HepG2 (cell line): Measurements from ENCODE around the gene ATP5MG. TPM values are rescaled to one million over a fixed set of nuclear protein-coding genes. Genes with fewer than 3 reads are reported as not detected.

ENCODE experiments used
- CEBPG ChIP-seq: IDR thresholded peaks from 2 replicates; pipeline ENCODE4 v1.6.1; 2016
- ETV6 ChIP-seq: sonication (generic); formaldehyde crosslinking; conservative IDR thresholded peaks from 2 replicates; pipeline ENCODE4 v1.4.0; 2020; ENCODE audit warnings: missing genetic modification reagents
- FOXK1 ChIP-seq: sonication (generic); formaldehyde crosslinking; IDR thresholded peaks from 2 replicates; pipeline ENCODE4 v1.4.0; 2020; ENCODE audit warnings: low read depth, missing genetic modification reagents, borderline replicate concordance
- JUN ChIP-seq: sonication (generic); formaldehyde crosslinking; IDR thresholded peaks from 2 replicates; pipeline ENCODE4 v1.4.0; 2020; ENCODE audit warnings: mild to moderate bottlenecking, missing genetic modification reagents
- KDM5A ChIP-seq: fragments of 200-600 bp; sonication (generic); IDR thresholded peaks from 2 replicates; pipeline ENCODE4 v1.7.0; 2018; ENCODE audit warnings: antibody characterized with exemption, mild to moderate bottlenecking, low read length, borderline replicate concordance
- PCBP2 ChIP-seq: fragments of 200-400 bp; formaldehyde crosslinking; optimal IDR thresholded peaks from 2 replicates; pipeline ENCODE3; 2018; ENCODE audit warnings: low read length, low read depth; ENCODE audit not compliant: poor library complexity, severe bottlenecking
- REST ChIP-seq, 2 experiments: IDR thresholded peaks; 2 replicates each; pipeline ENCODE4 v1.6.1; 2011 to 2012; ENCODE audit warnings: low read length in 2 of 2, borderline replicate concordance in 1 of 2, low read depth in 1 of 2, mild to moderate bottlenecking in 1 of 2, moderate library complexity in 1 of 2
- ZBTB25 ChIP-seq: IDR thresholded peaks from 2 replicates; pipeline ENCODE4 v1.6.1; 2018; ENCODE audit warnings: missing genetic modification reagents
- ZHX2 ChIP-seq, 2 experiments: sonication (generic) in 1 of 2; formaldehyde crosslinking in 1 of 2; IDR thresholded peaks; 2 replicates each; pipeline versions ENCODE4 v1.6.1 to v1.9.0; 2014 to 2022; ENCODE audit warnings: antibody characterized with exemption in 1 of 2, borderline replicate concordance in 1 of 2, inconsistent platforms in 1 of 2, low read depth in 1 of 2, missing genetic modification reagents in 1 of 2
- ZNF136 ChIP-seq: sonication (generic); formaldehyde crosslinking; IDR thresholded peaks from 2 replicates; pipeline ENCODE4 v1.8.1; 2022; ENCODE audit warnings: low read depth, mild to moderate bottlenecking, moderate library complexity, missing genetic modification reagents
- ZNF343 ChIP-seq: sonication (generic); formaldehyde crosslinking; IDR thresholded peaks from 2 replicates; pipeline ENCODE4 v1.4.0; 2020; ENCODE audit warnings: mild to moderate bottlenecking, missing genetic modification reagents
- ZNF547 ChIP-seq: sonication (generic); formaldehyde crosslinking; IDR thresholded peaks from 2 replicates; pipeline ENCODE4 v1.5.1; 2020; ENCODE audit warnings: mild to moderate bottlenecking, missing genetic modification reagents
- ZNF770 ChIP-seq: sonication (generic); formaldehyde crosslinking; IDR thresholded peaks from 2 replicates; pipeline ENCODE4 v1.5.0; 2020; ENCODE audit warnings: mild to moderate bottlenecking, missing genetic modification reagents
- polyA plus RNA-seq, 8 experiments: library from polyadenylated mRNA; depleted of rRNA in 3 of 8; stranded (reverse) in 7 of 8; unstranded in 1 of 8; fragments of >200 nt; fragmentation: Illumina TruSeq in 4 of 8; extraction: Trizol in 4 of 8; gene quantifications; 2 replicates each; pipeline versions ENCODE4 v1.2.1 to v1.2.3, GENCODE V29; 2011 to 2016; ENCODE audit warnings: low read depth in 4 of 8, missing spikeins in 1 of 8, mixed read lengths in 1 of 8; ENCODE audit not compliant: insufficient read depth in 1 of 8
- total RNA-seq, 5 experiments: library from RNA; depleted of rRNA; stranded (reverse); fragments of >200 nt; fragmentation: Illumina TruSeq; extraction: Trizol; gene quantifications; 2 replicates each; pipeline ENCODE4 v1.2.3, GENCODE V29; 2016; ENCODE audit warnings: low read depth in 1 of 5

ATP5MG gene
- total and polyA plus RNA-seq, 2 of the 13 experiments (the other 11 are each of a cell fraction or from before 2014, with no cell fraction given): 260 to 320 TPM

GRCh38 chr11:118401151-118401879 lies at the start of gene ATP5MG (continued):
- TF ChIP-seq ZHX2 (IDR thresholded peaks at IDR 0.05; ENCODE audit: low read depth) (no peak), ZHX2 (CRISPR knock-in tag; IDR thresholded peaks at IDR 0.05; ENCODE audit: borderline replicate concordance) (no peak), ZBTB25 (CRISPR knock-in tag) (no peak; the same call in 1 of the 2 replicates), ETV6 (no peak; the same call in 1 of the 2 replicates), REST (IDR thresholded peaks at IDR 0.05; ENCODE audit: borderline replicate concordance in 1 of 2, low read depth in 1 of 2, low read length in 2 of 2) (no peak), ZNF343 (CRISPR knock-in tag) (no peak), CEBPG (CRISPR knock-in tag) (no peak; the same call in 1 of the 2 replicates), ZNF136 (CRISPR knock-in tag) (no peak), PCBP2 (no peak), JUN (CRISPR knock-in tag) (no peak), KDM5A (peak; percentile 97), FOXK1 (no peak; the same call in 1 of the 2 replicates), ZNF770 (CRISPR knock-in tag) (peak; percentile 36; the same call in 1 of the 2 replicates), ZNF547 (peak; percentile 69)
